CD14-positive monocyte (primary cell): Measurements from ENCODE around the gene TWIST1. TPM values are rescaled to one million over a fixed set of nuclear protein-coding genes. Genes with fewer than 3 reads are reported as not detected.

Experiments used
- DNase-seq, 3 donors: peaks; one replicate each; pipeline ENCODE4 v3.0.0-alpha.2; 2011 to 2022
- H2AFZ ChIP-seq: 2 replicates; pipeline ENCODE4 v1.6.0; 2012; ENCODE audit warnings: mild to moderate bottlenecking, low read depth, low read length, inconsistent platforms; ENCODE audit not compliant: insufficient read depth, poor library complexity, severe bottlenecking
- H3K27ac ChIP-seq, 2 donors: 1 replicate in 1 of 2; 2 replicates in 1 of 2; pipeline ENCODE4 v1.5.1; 2012 to 2013; ENCODE audit warnings: low read length in 2 of 2, control low read depth in 1 of 2, inconsistent platforms in 1 of 2, low read depth in 1 of 2, mild to moderate bottlenecking in 1 of 2
- H3K27me3 ChIP-seq, 2 donors: one replicate each; pipeline versions ENCODE4 v1.6.0 to v1.6.1; 2011 to 2013; ENCODE audit warnings: low read length in 2 of 2; ENCODE audit not compliant: control insufficient read depth in 2 of 2, insufficient read depth in 2 of 2
- H3K36me3 ChIP-seq, 2 donors: replicated peaks in 1 of 2; 1 replicate in 1 of 2; 2 replicates in 1 of 2; pipeline versions ENCODE4 v1.5.1 to v1.6.1; 2012 to 2013; ENCODE audit warnings: low read length in 2 of 2, control low read depth in 1 of 2, inconsistent platforms in 1 of 2, mild to moderate bottlenecking in 1 of 2; ENCODE audit not compliant: insufficient read depth in 2 of 2, control insufficient read depth in 1 of 2
- H3K4me1 ChIP-seq, 2 donors: 1 replicate in 1 of 2; 2 replicates in 1 of 2; pipeline versions ENCODE4 v1.5.1 to v1.6.1; 2012 to 2013; ENCODE audit warnings: low read length in 2 of 2, control low read depth in 1 of 2, inconsistent platforms in 1 of 2, mild to moderate bottlenecking in 1 of 2, moderate library complexity in 1 of 2; ENCODE audit not compliant: insufficient read depth in 2 of 2, control insufficient read depth in 1 of 2
- H3K4me2 ChIP-seq: replicated peaks from 2 replicates; pipeline ENCODE3; 2012; ENCODE audit warnings: low read length, moderate library complexity, mild to moderate bottlenecking; ENCODE audit not compliant: poor library complexity, severe bottlenecking; ENCODE audit errors: extremely low read depth
- H3K4me3 ChIP-seq, 3 experiments: fragments of 200-600 bp in 1 of 3; sonication (generic) in 1 of 3; replicated peaks in 1 of 3; 1 replicate in 2 of 3; 2 replicates in 1 of 3; pipeline ENCODE4 v1.5.1; 2011 to 2013; ENCODE audit warnings: low read length in 3 of 3, mild to moderate bottlenecking in 3 of 3, control low read depth in 2 of 3, low read depth in 2 of 3, inconsistent platforms in 1 of 3, moderate library complexity in 1 of 3
- H3K79me2 ChIP-seq: 2 replicates; pipeline ENCODE4 v1.6.0; 2012; ENCODE audit warnings: mild to moderate bottlenecking, control low read depth, inconsistent platforms, low read length, moderate library complexity; ENCODE audit not compliant: insufficient read depth
- H3K9ac ChIP-seq: 2 replicates; pipeline ENCODE4 v1.6.0; 2017; ENCODE audit warnings: low read length, mild to moderate bottlenecking; ENCODE audit not compliant: insufficient read depth, poor library complexity, severe bottlenecking
- H3K9me3 ChIP-seq, 2 donors: replicated peaks in 1 of 2; 1 replicate in 1 of 2; 2 replicates in 1 of 2; pipeline versions ENCODE4 v1.5.1 to v1.6.1; 2012 to 2013; ENCODE audit warnings: low read length in 2 of 2, control low read depth in 1 of 2; ENCODE audit not compliant: control insufficient read depth in 1 of 2, insufficient read depth in 1 of 2
- H4K20me1 ChIP-seq: 2 replicates; pipeline ENCODE4 v1.6.0; 2012; ENCODE audit warnings: mild to moderate bottlenecking, low read length, control low read depth, moderate library complexity; ENCODE audit not compliant: insufficient read depth
- H3K27ac Mint-ChIP-seq, 7 donors: one replicate each; pipeline ENCODE4 v1.8.0; 2020; ENCODE audit warnings: mild to moderate bottlenecking in 7 of 7, mixed read lengths in 7 of 7, moderate library complexity in 6 of 7, inconsistent platforms in 2 of 7
- H3K27me3 Mint-ChIP-seq, 3 donors: one replicate each; pipeline ENCODE4 v1.8.0; 2021 to 2022; ENCODE audit warnings: low read depth in 3 of 3, mild to moderate bottlenecking in 3 of 3, mixed read lengths in 3 of 3, moderate library complexity in 3 of 3, inconsistent platforms in 1 of 3
- H3K36me3 Mint-ChIP-seq, 2 donors: one replicate each; pipeline ENCODE4 v1.8.0; 2020; ENCODE audit warnings: mixed read lengths in 2 of 2, inconsistent platforms in 1 of 2, mild to moderate bottlenecking in 1 of 2
- H3K4me1 Mint-ChIP-seq: one replicate; pipeline ENCODE4 v1.8.0; 2020; ENCODE audit warnings: mild to moderate bottlenecking, mixed read lengths
- H3K4me3 Mint-ChIP-seq, 2 donors: one replicate each; pipeline ENCODE4 v1.8.0; 2020; ENCODE audit warnings: mild to moderate bottlenecking in 2 of 2, mixed read lengths in 2 of 2, moderate library complexity in 1 of 2
- H3K9me3 Mint-ChIP-seq, 7 donors: one replicate each; pipeline ENCODE4 v1.8.0; 2020 to 2022; ENCODE audit warnings: mixed read lengths in 7 of 7, mild to moderate bottlenecking in 6 of 7, moderate library complexity in 6 of 7, inconsistent platforms in 2 of 7
- CTCF ChIP-seq: fragments of 200-600 bp; IDR thresholded peaks from one replicate; pipeline ENCODE4 v1.8.0; 2022; ENCODE audit warnings: antibody characterized with exemption, mild to moderate bottlenecking
- WGBS: methylation state at CpG from one replicate; pipeline ENCODE4 v1.1.5; 2013; ENCODE audit warnings: missing lambda C conversion rate; ENCODE audit not compliant: insufficient coverage; 5-methylcytosine and 5-hydroxymethylcytosine counted together
- intact Hi-C, 2 donors: fragments of 100-400 bp; cut with micrococcal nuclease; formaldehyde crosslinking; loops; one replicate each; pipeline versions ENCODE4 v1.15.0 to v1.15.1; 2023
- polyA plus RNA-seq, 3 donors: library from polyadenylated mRNA; depleted of rRNA in 1 of 3; unstranded in 2 of 3; stranded (reverse) in 1 of 3; fragments of 300-500 nt in 2 of 3; fragments of >200 nt in 1 of 3; fragmentation: Illumina TruSeq in 2 of 3; gene quantifications; 1 replicate in 2 of 3; 2 replicates in 1 of 3; pipeline ENCODE4 v1.2.3, GENCODE V29; 2012 to 2021

The TWIST1 gene
- polyA plus RNA-seq, 3 donors = not detected

- H3K36me3 ChIP-seq = no peaks in the 10 kb centered on the region
- Mint-ChIP-seq H3K27me3 (peaks cover 61 to 86% (median 77%) of the 10 kb centered on the region in 3 donors), H3K4me1 (peaks cover 23% of the 10 kb centered on the region), H3K27ac (no peak overlapping the region), H3K9me3 (peaks cover 0 to 35% (median 25%) of the 10 kb centered on the region in 7 donors), H3K36me3 (peaks cover 2 to 3% of the 10 kb centered on the region in 2 donors), H3K4me3 (peak overlapping the region in 1 of 2 donors; percentile 7)
- peaks cover 72 to 95% of the 10 kb centered on the region in 2 donors for H3K27me3 ChIP-seq
- DNase-seq = no peak
- TF ChIP-seq CTCF = no peak
- WGBS = no CpG with 5 or more reads among the region's 4 CpGs
- H3K9ac ChIP-seq = no peak overlapping the region
- H3K4me1 ChIP-seq = peaks cover 18 to 19% of the 10 kb centered on the region in 2 donors
- H4K20me1 ChIP-seq = no peaks in the 10 kb centered on the region
- peaks cover 4 to 18% of the 10 kb centered on the region in 2 donors for H3K9me3 ChIP-seq
- no peaks in the 10 kb centered on the region for H3K79me2 ChIP-seq
- intact Hi-C loops = no loop called here
- no peak overlapping the region for H3K4me3 ChIP-seq
- no peak overlapping the region for H2AFZ ChIP-seq
- H3K27ac ChIP-seq = no peak overlapping the region
- no peak overlapping the region for H3K4me2 ChIP-seq
Observed at GRCh38 chr7:19102884-19103283, 14.6 kb downstream of the TWIST1 start.

- DNase-seq = no peak
- Mint-ChIP-seq H3K27me3 (peaks cover 59 to 83% (median 74%) of the 10 kb centered on the region in 3 donors), H3K36me3 (peaks cover 0 to 3% of the 10 kb centered on the region in 2 donors), H3K4me1 (peaks cover 13% of the 10 kb centered on the region), H3K4me3 (no peak overlapping the region), H3K27ac (no peak overlapping the region), H3K9me3 (peaks cover 0 to 25% (median 17%) of the 10 kb centered on the region in 7 donors)
- Histone ChIP-seq H4K20me1 (no peaks in the 10 kb centered on the region), H3K9me3 (peaks cover 4 to 12% of the 10 kb centered on the region in 2 donors), H3K4me1 (peaks cover 9% of the 10 kb centered on the region in 2 donors), H3K9ac (no peak overlapping the region), H3K36me3 (no peaks in the 10 kb centered on the region), H3K4me3 (no peak overlapping the region), H3K27me3 (peaks cover 68 to 94% of the 10 kb centered on the region in 2 donors), H3K27ac (no peak overlapping the region), H3K79me2 (no peaks in the 10 kb centered on the region), H2AFZ (no peak overlapping the region), H3K4me2 (no peak overlapping the region)
- no peak for TF ChIP-seq CTCF
- intact Hi-C loops = no loop called here
- WGBS = no CpG with 5 or more reads among the region's 2 CpGs
Observed at GRCh38 chr7:19101909-19102308, 15.5 kb downstream of the TWIST1 start.
